K562 (cell line): ENCODE data around the gene NUP43. TPM values are rescaled to one million over a fixed set of nuclear protein-coding genes. Genes with fewer than 3 reads are reported as not detected.

Source experiments
- ASH1L ChIP-seq: fragments of 450-650 bp; IDR thresholded peaks from 2 replicates; pipeline ENCODE4 v1.6.1; 2018; ENCODE audit warnings: borderline replicate concordance, mild to moderate bottlenecking, low read depth; ENCODE audit not compliant: partially characterized antibody
- CBFB ChIP-seq: sonication (generic); formaldehyde crosslinking; IDR thresholded peaks from 2 replicates; pipeline ENCODE4 v1.4.0; 2020; ENCODE audit warnings: mild to moderate bottlenecking, missing genetic modification reagents
- DACH1 ChIP-seq: fragments of 450-650 bp; IDR thresholded peaks from 2 replicates; pipeline ENCODE4 v1.6.1; 2018; ENCODE audit not compliant: partially characterized antibody
- FOXK1 ChIP-seq: sonication (generic); formaldehyde crosslinking; IDR thresholded peaks from 2 replicates; pipeline ENCODE4 v1.8.0; 2022; ENCODE audit warnings: missing genetic modification reagents, mild to moderate bottlenecking, borderline replicate concordance
- HNRNPK ChIP-seq: fragments of 200-400 bp; formaldehyde crosslinking; IDR thresholded peaks from one replicate; pipeline ENCODE4 v1.6.1; 2018; ENCODE audit warnings: mild to moderate bottlenecking, low read depth, low read length; ENCODE audit not compliant: poor library complexity, severe bottlenecking
- KLF13 ChIP-seq: fragments of 450-650 bp; IDR thresholded peaks from 2 replicates; pipeline ENCODE4 v1.6.1; 2016; ENCODE audit warnings: missing genetic modification characterization, low read depth, mild to moderate bottlenecking, missing compliant biosample characterization, moderate library complexity, borderline replicate concordance
- MBD2 ChIP-seq: sonication (generic); IDR thresholded peaks from 2 replicates; pipeline ENCODE4 v1.6.1; 2016; ENCODE audit warnings: low read depth, borderline replicate concordance
- PHF8 ChIP-seq: fragments of 200-600 bp; sonication (generic); IDR thresholded peaks from 2 replicates; pipeline ENCODE4 v1.6.1; 2012; ENCODE audit warnings: mixed run types, mild to moderate bottlenecking, inconsistent platforms, low read length, moderate library complexity, borderline replicate concordance
- TSC22D4 ChIP-seq: fragments of 450-650 bp; IDR thresholded peaks from 2 replicates; pipeline ENCODE4 v1.6.1; 2016; ENCODE audit warnings: missing genetic modification characterization, missing biosample characterization, control low read depth
- ZBTB17 ChIP-seq: fragments of 450-650 bp; formaldehyde crosslinking; IDR thresholded peaks from 2 replicates; pipeline ENCODE4 v1.4.0; 2020; ENCODE audit warnings: mild to moderate bottlenecking
- ZNF12 ChIP-seq: sonication (generic); formaldehyde crosslinking; IDR thresholded peaks from 2 replicates; pipeline ENCODE4 v1.4.0; 2020; ENCODE audit warnings: mild to moderate bottlenecking, missing genetic modification reagents
- ZNF766 ChIP-seq: fragments of 200-800 bp; sonication (Bioruptor generic); conservative IDR thresholded peaks from 2 replicates; pipeline ENCODE4 v1.6.1; 2016; ENCODE audit warnings: missing genetic modification characterization, missing compliant biosample characterization
- polyA plus RNA-seq, 8 experiments: library from polyadenylated mRNA; depleted of rRNA in 4 of 8; stranded (reverse) in 5 of 8; unstranded in 3 of 8; fragments of >200 nt; fragmentation: Nextera tagmentation in 2 of 8; fragmentation: Illumina TruSeq in 1 of 8; extraction: Ambion mirVana in 2 of 8; extraction: Trizol in 1 of 8; gene quantifications; 2 replicates each; pipeline versions ENCODE4 v1.2.1 to v1.2.3, GENCODE V29; 2011 to 2014; ENCODE audit warnings: inconsistent platforms in 1 of 8, missing spikeins in 1 of 8
- total RNA-seq, 7 experiments: library from RNA; depleted of rRNA in 6 of 7; stranded (reverse); fragments of >200 nt in 6 of 7; fragmentation: Illumina TruSeq in 2 of 7; extraction: Trizol in 2 of 7; gene quantifications; 2 replicates each; pipeline versions ENCODE4 v1.2.1 to v1.2.3, GENCODE V29; 2011 to 2021; ENCODE audit warnings: low replicate concordance in 1 of 7
- TF ChIP-seq, protein P1 (sequence below), 2 experiments: IDR thresholded peaks; 2 replicates each; pipeline ENCODE4 v1.6.1; 2012; ENCODE audit warnings: improper control_type of control experiment in 2 of 2, low read depth in 2 of 2, low read length in 2 of 2, borderline replicate concordance in 1 of 2
- TF ChIP-seq, protein P2 (sequence below): sonication (generic); formaldehyde crosslinking; IDR thresholded peaks from 2 replicates; pipeline ENCODE4 v1.8.0; 2022; ENCODE audit warnings: mild to moderate bottlenecking, low read depth, missing genetic modification reagents
- TF ChIP-seq, protein P3 (sequence below): sonication (generic); formaldehyde crosslinking; IDR thresholded peaks from 2 replicates; pipeline ENCODE4 v1.8.1; 2023; ENCODE audit warnings: missing genetic modification reagents, mild to moderate bottlenecking, borderline replicate concordance

NUP43 gene
- total and polyA plus RNA-seq, 9 of the 15 experiments (the other 6 are each of a cell fraction or from before 2014, with no cell fraction given), result 28.9 to 136 (median 67.4) TPM

DNA sequence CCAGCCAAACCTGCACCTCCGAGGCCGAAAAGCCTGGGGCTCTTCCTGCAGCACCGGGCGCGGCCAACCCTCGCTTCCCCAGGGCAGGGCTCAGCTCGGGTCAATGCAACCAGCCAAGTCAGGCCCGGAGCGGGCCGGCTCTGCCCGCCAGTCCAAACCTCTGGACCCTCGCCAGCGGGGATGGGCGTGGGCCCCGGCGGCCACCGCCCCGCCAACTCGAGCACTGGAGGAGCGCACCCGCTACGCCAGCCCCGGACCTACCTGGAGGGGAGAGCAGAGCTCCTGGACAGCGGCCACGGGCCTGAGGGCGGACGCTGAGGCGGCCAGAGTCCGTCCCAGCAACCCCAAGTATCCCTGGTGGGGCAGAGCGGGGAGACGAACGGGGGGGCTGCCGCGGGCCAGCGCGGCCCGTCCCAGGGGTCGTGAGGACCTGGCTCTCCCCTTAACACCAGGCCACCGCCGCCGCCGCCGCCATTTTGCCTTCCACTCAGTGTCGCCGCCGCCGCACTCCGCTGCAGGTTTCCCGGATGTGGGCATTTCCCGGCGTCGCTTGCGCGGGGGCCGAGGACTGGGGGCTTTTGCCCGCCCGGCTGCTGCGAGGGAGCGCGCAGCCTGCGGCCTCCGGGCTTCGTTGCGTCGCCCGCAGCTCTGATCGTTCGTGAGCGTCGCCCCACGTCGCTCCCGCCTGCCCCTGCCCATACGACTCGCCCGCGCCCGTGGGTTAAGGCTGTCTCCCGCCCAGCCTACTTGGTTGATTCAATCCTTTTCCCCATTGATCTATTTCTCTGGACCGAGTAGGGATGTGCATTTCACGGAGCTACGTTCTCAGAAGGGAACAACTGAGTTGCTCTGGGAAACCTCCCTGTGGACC lies 28.5 kb downstream of the NUP43 start, which contains the start of gene LATS1 (continued):
- peak; percentile 87 for TF ChIP-seq FOXK1
- TF ChIP-seq, protein P1, sequence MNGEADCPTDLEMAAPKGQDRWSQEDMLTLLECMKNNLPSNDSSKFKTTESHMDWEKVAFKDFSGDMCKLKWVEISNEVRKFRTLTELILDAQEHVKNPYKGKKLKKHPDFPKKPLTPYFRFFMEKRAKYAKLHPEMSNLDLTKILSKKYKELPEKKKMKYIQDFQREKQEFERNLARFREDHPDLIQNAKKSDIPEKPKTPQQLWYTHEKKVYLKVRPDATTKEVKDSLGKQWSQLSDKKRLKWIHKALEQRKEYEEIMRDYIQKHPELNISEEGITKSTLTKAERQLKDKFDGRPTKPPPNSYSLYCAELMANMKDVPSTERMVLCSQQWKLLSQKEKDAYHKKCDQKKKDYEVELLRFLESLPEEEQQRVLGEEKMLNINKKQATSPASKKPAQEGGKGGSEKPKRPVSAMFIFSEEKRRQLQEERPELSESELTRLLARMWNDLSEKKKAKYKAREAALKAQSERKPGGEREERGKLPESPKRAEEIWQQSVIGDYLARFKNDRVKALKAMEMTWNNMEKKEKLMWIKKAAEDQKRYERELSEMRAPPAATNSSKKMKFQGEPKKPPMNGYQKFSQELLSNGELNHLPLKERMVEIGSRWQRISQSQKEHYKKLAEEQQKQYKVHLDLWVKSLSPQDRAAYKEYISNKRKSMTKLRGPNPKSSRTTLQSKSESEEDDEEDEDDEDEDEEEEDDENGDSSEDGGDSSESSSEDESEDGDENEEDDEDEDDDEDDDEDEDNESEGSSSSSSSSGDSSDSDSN (IDR thresholded peaks at IDR 0.05; ENCODE audit: borderline replicate concordance in 1 of 2, low read depth in 2 of 2, low read length in 2 of 2), result peak; percentile 98
- peak; percentile 89 for TF ChIP-seq ZBTB17 (CRISPR knock-in tag)
- TF ChIP-seq PHF8, result peak; percentile 100
- TF ChIP-seq TSC22D4 (tag), result no peak
- peak; percentile 45 for TF ChIP-seq HNRNPK
- no peak for TF ChIP-seq ASH1L
- TF ChIP-seq, protein P2, sequence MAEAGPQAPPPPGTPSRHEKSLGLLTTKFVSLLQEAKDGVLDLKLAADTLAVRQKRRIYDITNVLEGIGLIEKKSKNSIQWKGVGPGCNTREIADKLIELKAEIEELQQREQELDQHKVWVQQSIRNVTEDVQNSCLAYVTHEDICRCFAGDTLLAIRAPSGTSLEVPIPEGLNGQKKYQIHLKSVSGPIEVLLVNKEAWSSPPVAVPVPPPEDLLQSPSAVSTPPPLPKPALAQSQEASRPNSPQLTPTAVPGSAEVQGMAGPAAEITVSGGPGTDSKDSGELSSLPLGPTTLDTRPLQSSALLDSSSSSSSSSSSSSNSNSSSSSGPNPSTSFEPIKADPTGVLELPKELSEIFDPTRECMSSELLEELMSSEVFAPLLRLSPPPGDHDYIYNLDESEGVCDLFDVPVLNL (CRISPR knock-in tag), result peak; percentile 52; the same call in 1 of the 2 replicates
- TF ChIP-seq, protein P3, sequence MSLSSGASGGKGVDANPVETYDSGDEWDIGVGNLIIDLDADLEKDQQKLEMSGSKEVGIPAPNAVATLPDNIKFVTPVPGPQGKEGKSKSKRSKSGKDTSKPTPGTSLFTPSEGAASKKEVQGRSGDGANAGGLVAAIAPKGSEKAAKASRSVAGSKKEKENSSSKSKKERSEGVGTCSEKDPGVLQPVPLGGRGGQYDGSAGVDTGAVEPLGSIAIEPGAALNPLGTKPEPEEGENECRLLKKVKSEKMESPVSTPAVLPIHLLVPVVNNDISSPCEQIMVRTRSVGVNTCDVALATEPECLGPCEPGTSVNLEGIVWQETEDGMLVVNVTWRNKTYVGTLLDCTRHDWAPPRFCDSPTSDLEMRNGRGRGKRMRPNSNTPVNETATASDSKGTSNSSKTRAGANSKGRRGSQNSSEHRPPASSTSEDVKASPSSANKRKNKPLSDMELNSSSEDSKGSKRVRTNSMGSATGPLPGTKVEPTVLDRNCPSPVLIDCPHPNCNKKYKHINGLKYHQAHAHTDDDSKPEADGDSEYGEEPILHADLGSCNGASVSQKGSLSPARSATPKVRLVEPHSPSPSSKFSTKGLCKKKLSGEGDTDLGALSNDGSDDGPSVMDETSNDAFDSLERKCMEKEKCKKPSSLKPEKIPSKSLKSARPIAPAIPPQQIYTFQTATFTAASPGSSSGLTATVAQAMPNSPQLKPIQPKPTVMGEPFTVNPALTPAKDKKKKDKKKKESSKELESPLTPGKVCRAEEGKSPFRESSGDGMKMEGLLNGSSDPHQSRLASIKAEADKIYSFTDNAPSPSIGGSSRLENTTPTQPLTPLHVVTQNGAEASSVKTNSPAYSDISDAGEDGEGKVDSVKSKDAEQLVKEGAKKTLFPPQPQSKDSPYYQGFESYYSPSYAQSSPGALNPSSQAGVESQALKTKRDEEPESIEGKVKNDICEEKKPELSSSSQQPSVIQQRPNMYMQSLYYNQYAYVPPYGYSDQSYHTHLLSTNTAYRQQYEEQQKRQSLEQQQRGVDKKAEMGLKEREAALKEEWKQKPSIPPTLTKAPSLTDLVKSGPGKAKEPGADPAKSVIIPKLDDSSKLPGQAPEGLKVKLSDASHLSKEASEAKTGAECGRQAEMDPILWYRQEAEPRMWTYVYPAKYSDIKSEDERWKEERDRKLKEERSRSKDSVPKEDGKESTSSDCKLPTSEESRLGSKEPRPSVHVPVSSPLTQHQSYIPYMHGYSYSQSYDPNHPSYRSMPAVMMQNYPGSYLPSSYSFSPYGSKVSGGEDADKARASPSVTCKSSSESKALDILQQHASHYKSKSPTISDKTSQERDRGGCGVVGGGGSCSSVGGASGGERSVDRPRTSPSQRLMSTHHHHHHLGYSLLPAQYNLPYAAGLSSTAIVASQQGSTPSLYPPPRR, result 0 out of 2 replicates have a peak, but pooled peaks have one; percentile 78
- TF ChIP-seq DACH1, result peak; percentile 9
- no peak; the same call in 1 of the 2 replicates for TF ChIP-seq ZNF766 (CRISPR knock-in tag)
- TF ChIP-seq CBFB (CRISPR knock-in tag), result peak; percentile 95
- TF ChIP-seq MBD2, result peak; percentile 54
- peak; percentile 49; the same call in 1 of the 2 replicates for TF ChIP-seq ZNF12 (CRISPR knock-in tag)
- TF ChIP-seq KLF13 (tag), result peak; percentile 56; the same call in 1 of the 2 replicates
